Keratinocyte (primary cell): ENCODE results near the gene ART4. TPM values are rescaled to one million over a fixed set of nuclear protein-coding genes. Genes with fewer than 3 reads are reported as not detected.

Experiments used
- DNase-seq: peaks from one replicate; pipeline ENCODE4 v3.0.0-alpha.2; 2011; ENCODE audit warnings: low read depth, missing footprints, low spot score
- FAIRE-seq: peaks from 2 replicates; lab custom pipeline; 2011; peaks lifted over from hg19 to GRCh38; lab: Jason Lieb, UNC
- H2AFZ ChIP-seq: 2 replicates; pipeline ENCODE4 v1.6.0; 2012; ENCODE audit warnings: low read length, control low read depth, inconsistent platforms; ENCODE audit not compliant: control insufficient read depth
- H3K27ac ChIP-seq: 2 replicates; pipeline ENCODE4 v1.5.1; 2011; ENCODE audit warnings: low read length; ENCODE audit not compliant: control insufficient read depth, insufficient read depth
- H3K27me3 ChIP-seq: 3 replicates; pipeline ENCODE4 v1.6.0; 2011; ENCODE audit warnings: low read length; ENCODE audit not compliant: control insufficient read depth, insufficient read depth; ENCODE audit errors: extremely low read depth
- H3K36me3 ChIP-seq, 2 experiments: 2 replicates in 1 of 2; 3 replicates in 1 of 2; pipeline ENCODE4 v1.5.1; 2011; ENCODE audit warnings: low read length in 2 of 2, mild to moderate bottlenecking in 1 of 2; ENCODE audit not compliant: control insufficient read depth in 2 of 2, insufficient read depth in 2 of 2; ENCODE audit errors: extremely low read depth in 1 of 2
- H3K4me1 ChIP-seq: 3 replicates; pipeline ENCODE4 v1.5.1; 2011; ENCODE audit warnings: low read length; ENCODE audit not compliant: control insufficient read depth, insufficient read depth; ENCODE audit errors: extremely low read depth
- H3K4me2 ChIP-seq: 3 replicates; pipeline ENCODE4 v1.6.0; 2011; ENCODE audit warnings: low read depth, low read length; ENCODE audit not compliant: control insufficient read depth, insufficient read depth; ENCODE audit errors: extremely low read depth
- H3K4me3 ChIP-seq, 3 experiments: fragments of 200-600 bp in 1 of 3; sonication (generic) in 1 of 3; 2 replicates in 2 of 3; 3 replicates in 1 of 3; pipeline ENCODE4 v1.5.1; 2011 to 2016; ENCODE audit warnings: low read length in 3 of 3, mild to moderate bottlenecking in 3 of 3, control low read depth in 2 of 3, inconsistent platforms in 1 of 3, low read depth in 1 of 3, mixed read lengths in 1 of 3, mixed run types in 1 of 3, moderate library complexity in 1 of 3; ENCODE audit not compliant: control insufficient read depth in 2 of 3, insufficient read depth in 2 of 3; ENCODE audit errors: extremely low read depth in 1 of 3
- H3K79me2 ChIP-seq: 2 replicates; pipeline ENCODE4 v1.6.0; 2012; ENCODE audit warnings: low read length; ENCODE audit not compliant: control insufficient read depth, insufficient read depth
- H3K9ac ChIP-seq: 3 replicates; pipeline ENCODE4 v1.6.0; 2011; ENCODE audit warnings: low read length; ENCODE audit not compliant: control insufficient read depth, insufficient read depth; ENCODE audit errors: extremely low read depth
- H3K9me1 ChIP-seq: 3 replicates; pipeline ENCODE4 v1.6.0; 2011; ENCODE audit warnings: low read length; ENCODE audit not compliant: control insufficient read depth, insufficient read depth; ENCODE audit errors: extremely low read depth
- H3K9me3 ChIP-seq: 2 replicates; pipeline ENCODE4 v1.5.1; 2012; ENCODE audit warnings: low read depth, low read length; ENCODE audit not compliant: control insufficient read depth
- H4K20me1 ChIP-seq: 3 replicates; pipeline ENCODE4 v1.6.0; 2011; ENCODE audit warnings: low read length; ENCODE audit not compliant: control insufficient read depth, insufficient read depth; ENCODE audit errors: extremely low read depth
- EZH2 ChIP-seq: IDR thresholded peaks from one replicate; pipeline ENCODE4 v1.6.1; 2012; ENCODE audit warnings: inconsistent platforms, mild to moderate bottlenecking, low read length, moderate library complexity
- dilution Hi-C: fragments of 300-500 bp; cut with MboI; formaldehyde crosslinking; loops from one replicate; pipeline ENCODE4 v1.7.0; 2020; ENCODE audit warnings: low sequenced_read_pairs; ENCODE audit not compliant: extremely low pct_ligation_motif_present
- polyA plus RNA-seq, 5 experiments: library from polyadenylated mRNA; depleted of rRNA in 3 of 5; stranded (reverse) in 3 of 5; stranded (forward) in 1 of 5; unstranded in 1 of 5; fragments of >200 nt; gene quantifications; 1 replicate in 1 of 5; 2 replicates in 3 of 5; 3 replicates in 1 of 5; pipeline versions ENCODE4 v1.2.1 to v1.2.3, GENCODE V29; 2011 to 2012; ENCODE audit warnings: missing spikeins in 2 of 5, low read depth in 1 of 5, low replicate concordance in 1 of 5
- TF ChIP-seq, protein P1 (sequence below), 3 experiments: IDR thresholded peaks in 1 of 3; conservative IDR thresholded peaks in 1 of 3; optimal IDR thresholded peaks in 1 of 3; 2 replicates in 2 of 3; 3 replicates in 1 of 3; pipeline versions ENCODE3 to v1.5.1; 2011; ENCODE audit warnings: low read length in 3 of 3, mild to moderate bottlenecking in 3 of 3, moderate library complexity in 2 of 3, control low read depth in 1 of 3, inconsistent platforms in 1 of 3; ENCODE audit not compliant: insufficient read depth in 2 of 3; ENCODE audit errors: extremely low read depth in 1 of 3

The ART4 gene
- polyA plus RNA-seq, 1 donor (not counting 4 experiments of a cell fraction or from before 2014, with no cell fraction given), result not detected

GRCh38 chr12:14814014-14814413 is 29.3 kb downstream of the ART4 start, which contains the start of gene SMCO3:
TSS of gene SMCO3 (minus strand) at chr12:14814182. CDS start at chr12:14806680, 7,502 bp downstream.
- Histone ChIP-seq H3K9ac (no peak within 1 kb of the TSS), H4K20me1 (no peaks in the 10 kb centered on the region), H3K27me3 (no peaks in the 10 kb centered on the region), H3K4me1 (no peaks in the 10 kb centered on the region), H3K9me1 (no peaks in the 10 kb centered on the region), H3K36me3 (no peaks in the 10 kb centered on the region), H2AFZ (no peak within 1 kb of the TSS), H3K4me3 (no peak within 1 kb of the TSS), H3K4me2 (no peak within 1 kb of the TSS), H3K27ac (no peak within 1 kb of the TSS), H3K9me3 (no peaks in the 10 kb centered on the region), H3K79me2 (no peaks in the 10 kb centered on the region)
- dilution Hi-C loops, result no loop called here
- no peak for TF ChIP-seq EZH2
- TF ChIP-seq, protein P1, sequence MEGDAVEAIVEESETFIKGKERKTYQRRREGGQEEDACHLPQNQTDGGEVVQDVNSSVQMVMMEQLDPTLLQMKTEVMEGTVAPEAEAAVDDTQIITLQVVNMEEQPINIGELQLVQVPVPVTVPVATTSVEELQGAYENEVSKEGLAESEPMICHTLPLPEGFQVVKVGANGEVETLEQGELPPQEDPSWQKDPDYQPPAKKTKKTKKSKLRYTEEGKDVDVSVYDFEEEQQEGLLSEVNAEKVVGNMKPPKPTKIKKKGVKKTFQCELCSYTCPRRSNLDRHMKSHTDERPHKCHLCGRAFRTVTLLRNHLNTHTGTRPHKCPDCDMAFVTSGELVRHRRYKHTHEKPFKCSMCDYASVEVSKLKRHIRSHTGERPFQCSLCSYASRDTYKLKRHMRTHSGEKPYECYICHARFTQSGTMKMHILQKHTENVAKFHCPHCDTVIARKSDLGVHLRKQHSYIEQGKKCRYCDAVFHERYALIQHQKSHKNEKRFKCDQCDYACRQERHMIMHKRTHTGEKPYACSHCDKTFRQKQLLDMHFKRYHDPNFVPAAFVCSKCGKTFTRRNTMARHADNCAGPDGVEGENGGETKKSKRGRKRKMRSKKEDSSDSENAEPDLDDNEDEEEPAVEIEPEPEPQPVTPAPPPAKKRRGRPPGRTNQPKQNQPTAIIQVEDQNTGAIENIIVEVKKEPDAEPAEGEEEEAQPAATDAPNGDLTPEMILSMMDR (optimal IDR thresholded peaks at IDR 0.05 in 1 of 3, IDR thresholded peaks at IDR 0.05 in 1 of 3, conservative IDR thresholded peaks at IDR 0.05 in 1 of 3; ENCODE audit: extremely low read depth in 1 of 3, insufficient read depth in 2 of 3, low read length in 3 of 3), result no peak
- no peak for FAIRE-seq
- DNase-seq, result no peak

GRCh38 chr12:14811486-14811885 is 31.8 kb downstream of the ART4 start:
- no peaks in the 10 kb centered on the region for H3K79me2 ChIP-seq
- H3K4me2 ChIP-seq, result no peak overlapping the region
- dilution Hi-C loops, result no loop called here
- no peak overlapping the region for H3K9ac ChIP-seq
- no peaks in the 10 kb centered on the region for H3K27me3 ChIP-seq
- H3K27ac ChIP-seq, result no peak overlapping the region
- no peak overlapping the region for H3K4me3 ChIP-seq
- no peaks in the 10 kb centered on the region for H3K36me3 ChIP-seq
- no peaks in the 10 kb centered on the region for H3K9me3 ChIP-seq
- H2AFZ ChIP-seq, result no peak overlapping the region
- no peaks in the 10 kb centered on the region for H3K4me1 ChIP-seq
- no peak for DNase-seq
- H3K9me1 ChIP-seq, result no peaks in the 10 kb centered on the region
- no peak for FAIRE-seq
- TF ChIP-seq EZH2, result no peak
- TF ChIP-seq, protein P1 (optimal IDR thresholded peaks at IDR 0.05 in 1 of 3, IDR thresholded peaks at IDR 0.05 in 1 of 3, conservative IDR thresholded peaks at IDR 0.05 in 1 of 3; ENCODE audit: extremely low read depth in 1 of 3, insufficient read depth in 2 of 3, low read length in 3 of 3), result no peak
- H4K20me1 ChIP-seq, result no peaks in the 10 kb centered on the region
